ENCODE data around the gene NR2F2. TPM values are rescaled to one million over a fixed set of nuclear protein-coding genes. Genes with fewer than 3 reads are reported as not detected.

Gene NR2F2
- total RNA-seq, 6 experiments from 2014 or later, result 11.6 to 30.0 (median 20.7) TPM

GRCh38 chr15:96316953-96317629, 13.4 kb upstream of the NR2F2 start:
- Histone ChIP-seq H3K27ac (no peak overlapping the region), H3K36me3 (no peaks in the 10 kb centered on the region), H3K27me3 (no peaks in the 10 kb centered on the region), H3K4me1 (peaks cover 0 to 3% (median 0%) of the 10 kb centered on the region in 4 donors), H3K9me3 (no peaks in the 10 kb centered on the region), H3K4me3 (no peak overlapping the region)
- intact Hi-C loops (cut with DNase I), result no loop called here
- DNase-seq (no peak), ATAC-seq (peak in 2 of 4 donors; percentile 20 to 22)
- no peak for TF ChIP-seq CTCF (IDR thresholded peaks at IDR 0.05)
- TF ChIP-seq POLR2A (IDR thresholded peaks at IDR 0.05), result no peak
- WGBS (ENCODE audit: insufficient coverage, low coverage, low lambda C conversion rate, missing lambda C conversion rate), result 12% methylated on average over 2 of the region's 2 CpGs

GRCh38 chr15:96320107-96320506, 10.4 kb upstream of the NR2F2 start:
- Histone ChIP-seq H3K36me3 (no peaks in the 10 kb centered on the region), H3K27ac (peak overlapping the region in 1 of 3 donors; percentile 88), H3K4me3 (peak overlapping the region in 1 of 3 donors; percentile 58), H3K4me1 (peaks cover 0 to 20% (median 5%) of the 10 kb centered on the region in 4 donors), H3K27me3 (no peaks in the 10 kb centered on the region), H3K9me3 (no peaks in the 10 kb centered on the region)
- 65% methylated on average over 2 of the region's 2 CpGs for WGBS (ENCODE audit: insufficient coverage, low coverage, low lambda C conversion rate, missing lambda C conversion rate)
- ATAC-seq (no peak), DNase-seq (no peak)
- no peak for TF ChIP-seq CTCF (IDR thresholded peaks at IDR 0.05)
- no peak for TF ChIP-seq POLR2A (IDR thresholded peaks at IDR 0.05)
- intact Hi-C loops (cut with DNase I), result no loop called here

- Histone ChIP-seq H3K4me1 (peaks cover 0 to 26% (median 5%) of the 10 kb centered on the region in 4 donors), H3K27ac (peak overlapping the region; percentile 86 to 88 (median 88)), H3K9me3 (no peaks in the 10 kb centered on the region), H3K4me3 (peak overlapping the region; percentile 45 to 65 (median 58)), H3K27me3 (no peaks in the 10 kb centered on the region), H3K36me3 (no peaks in the 10 kb centered on the region)
- DNase-seq (no peak), ATAC-seq (peak; percentile 25 to 48 (median 36))
- intact Hi-C loops (cut with DNase I), result no loop called here
- 3% methylated on average over 27 of the region's 28 CpGs for WGBS (ENCODE audit: insufficient coverage, low coverage, low lambda C conversion rate, missing lambda C conversion rate)
- TF ChIP-seq CTCF (IDR thresholded peaks at IDR 0.05) (no peak), POLR2A (IDR thresholded peaks at IDR 0.05) (no peak)
Measured at GRCh38 chr15:96320703-96321638, 9.5 kb upstream of the NR2F2 start.

- no peaks in the 10 kb centered on the region for H3K9me3 ChIP-seq
- no peaks in the 10 kb centered on the region for H3K36me3 ChIP-seq
- ATAC-seq (peak; percentile 46 to 58 (median 52)), DNase-seq (peak; percentile 52 to 63 (median 59))
- peaks cover 0 to 33% (median 5%) of the 10 kb centered on the region in 4 donors for H3K4me1 ChIP-seq
- intact Hi-C loops (cut with DNase I), result no loop called here
- WGBS (ENCODE audit: insufficient coverage, low coverage, low lambda C conversion rate, missing lambda C conversion rate), result 0% methylated on average over 12 of the region's 64 CpGs
- TF ChIP-seq CTCF (IDR thresholded peaks at IDR 0.05), result peak; percentile 17 to 27 (median 24)
- TF ChIP-seq POLR2A (IDR thresholded peaks at IDR 0.05), result no peak
- H3K27me3 ChIP-seq, result no peaks in the 10 kb centered on the region
- H3K27ac ChIP-seq, result peak overlapping the region; percentile 86 to 88 (median 88)
- peak overlapping the region; percentile 45 to 65 (median 58) for H3K4me3 ChIP-seq
Measured at GRCh38 chr15:96321639-96322535, 8.6 kb upstream of the NR2F2 start.

All from right lobe of liver (tissue), 6 donors.